ENCODE data around the gene SH3D21. TPM values are rescaled to one million over a fixed set of nuclear protein-coding genes. Genes with fewer than 3 reads are reported as not detected.

The SH3D21 gene
- total RNA-seq, 1 donor from 2014 or later = 17.2 TPM

DNA sequence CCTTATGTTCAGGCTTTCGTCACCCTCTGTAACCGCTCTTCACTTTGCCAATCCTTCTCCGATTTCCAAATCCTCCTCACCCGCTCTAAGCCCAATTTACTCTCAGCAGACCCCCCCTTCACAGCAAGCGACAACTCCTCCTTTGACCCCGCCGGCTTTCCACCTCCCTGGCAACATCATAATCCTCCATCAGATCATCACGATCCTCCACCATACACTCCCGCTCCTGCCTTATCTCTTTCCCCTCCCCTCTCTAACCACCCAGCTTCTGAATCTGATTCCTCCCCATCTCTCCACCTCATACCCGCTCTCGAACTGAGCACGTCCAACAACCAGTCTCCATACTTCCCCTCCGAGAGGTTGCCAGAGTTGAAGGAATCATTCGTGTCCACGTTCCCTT, 24.8 kb downstream of the SH3D21 start:
- Histone ChIP-seq H3K4me3 (no peak overlapping the region), H3K27ac (no peak overlapping the region), H3K9me3 (no peaks in the 10 kb centered on the region), H3K36me3 (no peaks in the 10 kb centered on the region), H3K4me1 (peaks cover 16% of the 10 kb centered on the region), H3K27me3 (no peaks in the 10 kb centered on the region)
- TF ChIP-seq POLR2A (IDR thresholded peaks at IDR 0.05) = no peak
- no peak for TF ChIP-seq POLR2AphosphoS5 (IDR thresholded peaks at IDR 0.05; ENCODE audit: insufficient read depth in 1 of 2, low read depth in 1 of 2)
- DNase-seq (ENCODE audit: extremely low spot score in 2 of 2) = no peak
- intact Hi-C loops (cut with DNase I) = no loop called here

DNA sequence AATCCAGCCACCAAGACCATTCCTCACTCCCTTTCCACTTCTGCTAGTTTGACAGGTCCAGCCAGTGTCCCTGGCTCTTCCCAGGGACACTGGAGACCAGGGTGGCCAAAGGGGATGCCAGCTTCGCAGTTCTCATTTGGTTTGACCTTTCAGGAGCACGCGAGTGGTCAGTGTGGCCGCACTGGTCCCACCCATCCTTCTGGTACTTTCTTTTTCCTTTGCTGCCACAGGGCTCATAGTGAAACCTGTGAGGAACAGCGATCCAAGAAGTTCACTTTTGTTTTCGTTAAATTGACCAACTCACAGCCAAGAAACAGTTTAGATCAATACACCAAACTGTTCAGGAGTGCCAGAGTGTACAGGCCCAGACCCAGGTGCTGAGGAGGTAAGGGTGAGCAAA, 31.7 kb downstream of the SH3D21 start:
- Histone ChIP-seq H3K36me3 (peaks cover 0 to 18% of the 10 kb centered on the region in 2 donors), H3K27me3 (no peaks in the 10 kb centered on the region), H3K4me1 (no peaks in the 10 kb centered on the region), H3K4me3 (no peak overlapping the region), H3K27ac (no peak overlapping the region), H3K9me3 (no peaks in the 10 kb centered on the region)
- DNase-seq (ENCODE audit: extremely low spot score in 2 of 2) = no peak
- TF ChIP-seq POLR2A (IDR thresholded peaks at IDR 0.05) (no peak), POLR2AphosphoS5 (IDR thresholded peaks at IDR 0.05; ENCODE audit: insufficient read depth in 1 of 2, low read depth in 1 of 2) (no peak)
- TF ChIP-seq, protein P1, sequence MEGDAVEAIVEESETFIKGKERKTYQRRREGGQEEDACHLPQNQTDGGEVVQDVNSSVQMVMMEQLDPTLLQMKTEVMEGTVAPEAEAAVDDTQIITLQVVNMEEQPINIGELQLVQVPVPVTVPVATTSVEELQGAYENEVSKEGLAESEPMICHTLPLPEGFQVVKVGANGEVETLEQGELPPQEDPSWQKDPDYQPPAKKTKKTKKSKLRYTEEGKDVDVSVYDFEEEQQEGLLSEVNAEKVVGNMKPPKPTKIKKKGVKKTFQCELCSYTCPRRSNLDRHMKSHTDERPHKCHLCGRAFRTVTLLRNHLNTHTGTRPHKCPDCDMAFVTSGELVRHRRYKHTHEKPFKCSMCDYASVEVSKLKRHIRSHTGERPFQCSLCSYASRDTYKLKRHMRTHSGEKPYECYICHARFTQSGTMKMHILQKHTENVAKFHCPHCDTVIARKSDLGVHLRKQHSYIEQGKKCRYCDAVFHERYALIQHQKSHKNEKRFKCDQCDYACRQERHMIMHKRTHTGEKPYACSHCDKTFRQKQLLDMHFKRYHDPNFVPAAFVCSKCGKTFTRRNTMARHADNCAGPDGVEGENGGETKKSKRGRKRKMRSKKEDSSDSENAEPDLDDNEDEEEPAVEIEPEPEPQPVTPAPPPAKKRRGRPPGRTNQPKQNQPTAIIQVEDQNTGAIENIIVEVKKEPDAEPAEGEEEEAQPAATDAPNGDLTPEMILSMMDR (IDR thresholded peaks at IDR 0.05) = no peak
- intact Hi-C loops (cut with DNase I) = no loop called here

DNA sequence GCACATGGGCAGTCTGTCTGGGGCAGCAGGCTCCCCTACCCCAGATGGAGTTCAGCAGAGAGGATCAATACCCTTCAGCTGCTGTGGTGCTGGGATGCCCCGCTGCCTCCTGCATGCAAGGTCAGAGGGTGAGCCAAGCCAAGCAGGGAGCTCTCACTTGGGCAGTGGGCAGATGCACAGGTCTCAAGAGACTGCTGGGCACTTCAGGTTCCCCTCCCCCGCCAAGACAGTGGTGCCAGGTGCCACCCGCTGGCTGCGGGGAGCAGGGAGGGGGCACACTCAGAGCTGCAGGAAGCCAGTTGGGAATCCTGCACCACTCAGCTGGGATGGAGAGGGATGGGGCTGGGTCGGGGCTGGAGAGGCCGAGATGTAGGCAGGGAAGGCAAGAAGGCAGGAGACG, 33.0 kb downstream of the SH3D21 start:
- Histone ChIP-seq H3K4me1 (peaks cover 7% of the 10 kb centered on the region), H3K27me3 (no peaks in the 10 kb centered on the region), H3K9me3 (no peaks in the 10 kb centered on the region), H3K27ac (no peak overlapping the region), H3K4me3 (no peak overlapping the region), H3K36me3 (peaks cover 0 to 25% of the 10 kb centered on the region in 2 donors)
- intact Hi-C loops (cut with DNase I) = no loop called here
- no peak for TF ChIP-seq POLR2A (IDR thresholded peaks at IDR 0.05)
- TF ChIP-seq POLR2AphosphoS5 (IDR thresholded peaks at IDR 0.05; ENCODE audit: insufficient read depth in 1 of 2, low read depth in 1 of 2) = peak in 1 of 2 donors; percentile 11
- DNase-seq (ENCODE audit: extremely low spot score in 2 of 2) = no peak

DNA sequence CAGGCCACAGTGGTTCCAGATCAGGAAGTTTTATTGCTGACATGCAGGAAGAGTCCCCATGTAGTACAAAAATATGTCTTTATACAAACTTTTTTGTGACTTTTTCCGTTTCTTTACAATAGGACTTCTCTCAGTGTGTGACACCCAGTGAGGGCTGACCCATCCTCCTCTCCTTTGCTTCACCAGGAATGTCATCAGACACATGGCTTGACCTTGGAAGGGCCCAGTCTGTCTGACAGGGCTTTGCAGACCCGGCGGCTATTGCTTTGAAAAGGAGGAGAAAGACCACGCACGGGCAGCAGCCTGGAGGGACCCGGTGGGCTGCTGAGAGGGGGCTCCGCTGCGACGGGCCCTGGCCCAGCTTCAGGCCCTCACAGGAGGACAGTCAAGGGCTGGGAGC, 33.4 kb downstream of the SH3D21 start:
- no peaks in the 10 kb centered on the region for H3K9me3 ChIP-seq
- TF ChIP-seq POLR2AphosphoS5 (IDR thresholded peaks at IDR 0.05; ENCODE audit: insufficient read depth in 1 of 2, low read depth in 1 of 2) (no peak), POLR2A (IDR thresholded peaks at IDR 0.05) (no peak)
- TF ChIP-seq, protein P1 (IDR thresholded peaks at IDR 0.05) = no peak
- no peak overlapping the region for H3K27ac ChIP-seq
- no peaks in the 10 kb centered on the region for H3K27me3 ChIP-seq
- H3K36me3 ChIP-seq = peaks cover 0 to 25% of the 10 kb centered on the region in 2 donors
- intact Hi-C loops (cut with DNase I) = loop anchor here (5.0 kb wide), 1 partner anchor 83 kb away; no protein-coding TSS in a partner anchor
- H3K4me3 ChIP-seq = no peak overlapping the region
- DNase-seq (ENCODE audit: extremely low spot score in 2 of 2) = no peak
- peaks cover 7% of the 10 kb centered on the region for H3K4me1 ChIP-seq

DNA sequence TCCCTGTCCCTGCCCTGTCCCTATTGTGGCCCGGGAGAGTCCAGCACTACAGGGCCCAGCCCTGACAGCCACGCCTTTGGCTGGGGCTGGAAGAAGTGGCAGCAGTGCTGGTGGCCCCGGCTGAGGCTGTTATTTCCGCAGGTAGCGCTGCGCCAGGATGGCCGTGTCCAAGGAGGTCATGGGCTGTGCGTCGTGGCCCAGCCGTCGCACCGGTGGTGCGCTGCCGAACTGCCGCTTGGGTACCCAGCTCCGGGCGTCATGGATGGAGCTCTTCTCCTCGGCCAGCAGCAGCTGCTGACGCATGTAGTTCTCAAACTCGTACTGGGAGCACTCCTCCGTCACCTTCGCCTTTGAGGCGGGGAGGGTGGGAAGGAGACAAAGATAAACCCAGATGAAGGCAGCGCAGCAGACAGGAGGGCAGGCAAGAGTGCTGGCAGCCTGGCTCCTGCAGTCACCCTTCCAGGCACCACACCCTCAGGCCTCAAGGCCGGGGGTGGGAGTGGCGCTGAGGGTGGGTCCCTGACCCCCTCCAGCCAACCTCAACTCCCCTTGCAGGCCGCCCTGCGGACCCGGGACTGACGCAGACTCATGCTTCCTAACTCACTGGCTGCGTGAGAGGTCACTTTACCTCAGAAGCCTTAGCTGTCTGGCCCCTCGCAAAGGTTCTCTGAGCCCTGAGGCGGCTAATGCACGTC, 35.6 kb downstream of the SH3D21 start:
- no peak overlapping the region for H3K27ac ChIP-seq

More for the DNA sequence above, 35.6 kb downstream of the SH3D21 start:
- no peak for DNase-seq (ENCODE audit: extremely low spot score in 2 of 2)
- H3K4me3 ChIP-seq = no peak overlapping the region
- no peaks in the 10 kb centered on the region for H3K9me3 ChIP-seq
- H3K27me3 ChIP-seq = no peaks in the 10 kb centered on the region
- TF ChIP-seq, protein P1 (IDR thresholded peaks at IDR 0.05) = no peak
- H3K36me3 ChIP-seq = peaks cover 0 to 39% of the 10 kb centered on the region in 2 donors
- intact Hi-C loops (cut with DNase I) = loop anchor here (5.0 kb wide), 1 partner anchor 81 kb away; no protein-coding TSS in a partner anchor
- peaks cover 7% of the 10 kb centered on the region for H3K4me1 ChIP-seq
